H1 (cell line): ENCODE measurements around the gene PAPSS2. TPM values are rescaled to one million over a fixed set of nuclear protein-coding genes. Genes with fewer than 3 reads are reported as not detected.

Source experiments
- CTCF ChIA-PET: fragments of 300-600 bp; sonication (Branson Sonifier 250); formaldehyde crosslinking; loops from one replicate; lab custom pipeline; 2021; ENCODE audit not compliant: partially characterized antibody; lab: Charles Lee
- POLR2A ChIA-PET: fragments of 300-600 bp; sonication (Branson Sonifier 250); formaldehyde crosslinking; loops from one replicate; lab custom pipeline; 2021; ENCODE audit warnings: inconsistent platforms; ENCODE audit not compliant: partially characterized antibody; lab: Charles Lee
- DNase-seq, 2 experiments: peaks; one replicate each; pipeline versions ENCODE4 v3.0.0 to v3.0.0-alpha.2; 2010 to 2022; ENCODE audit warnings: low spot score in 2 of 2, low read depth in 1 of 2, mixed read lengths in 1 of 2
- FAIRE-seq: peaks from 2 replicates; lab custom pipeline; 2011; peaks lifted over from hg19 to GRCh38; lab: Jason Lieb, UNC
- H2AFZ ChIP-seq: 2 replicates; pipeline ENCODE4 v1.8.1; 2012; ENCODE audit warnings: low read length, inconsistent platforms
- H2AK5ac ChIP-seq: 2 replicates; pipeline ENCODE4 v1.6.1; 2013; ENCODE audit warnings: low read depth, low read length
- H2BK120ac ChIP-seq: replicated peaks from 2 replicates; pipeline ENCODE3; 2013; ENCODE audit warnings: low read depth, low read length, inconsistent platforms
- H2BK12ac ChIP-seq: 2 replicates; pipeline ENCODE4 v1.6.1; 2013; ENCODE audit warnings: low read depth, low read length
- H2BK15ac ChIP-seq: 2 replicates; pipeline ENCODE4 v1.6.1; 2013; ENCODE audit warnings: low read length
- H2BK20ac ChIP-seq: 2 replicates; pipeline ENCODE4 v1.6.1; 2013; ENCODE audit warnings: low read length
- H2BK5ac ChIP-seq: 2 replicates; pipeline ENCODE4 v1.6.1; 2013; ENCODE audit warnings: low read depth, low read length
- H3K14ac ChIP-seq: 2 replicates; pipeline ENCODE4 v1.6.1; 2013; ENCODE audit warnings: inconsistent platforms; ENCODE audit not compliant: insufficient read length
- H3K18ac ChIP-seq: 2 replicates; pipeline ENCODE4 v1.6.1; 2013; ENCODE audit warnings: low read length; ENCODE audit errors: extremely low read depth
- H3K23ac ChIP-seq: 2 replicates; pipeline ENCODE4 v1.6.1; 2013; ENCODE audit warnings: inconsistent platforms; ENCODE audit not compliant: insufficient read length
- H3K23me2 ChIP-seq: 2 replicates; pipeline ENCODE4 v1.6.1; 2013; ENCODE audit warnings: low read depth, low read length
- H3K27ac ChIP-seq: 2 replicates; pipeline ENCODE4 v1.6.1; 2011; ENCODE audit warnings: low read depth, low read length, inconsistent platforms
- H3K27me3 ChIP-seq, 4 experiments: replicated peaks in 1 of 4; 1 replicate in 1 of 4; 2 replicates in 3 of 4; pipeline versions ENCODE4 v1.6.1 to v1.8.1; 2011 to 2013; ENCODE audit warnings: low read length in 3 of 4, mild to moderate bottlenecking in 3 of 4, inconsistent platforms in 2 of 4, mixed read lengths in 2 of 4, moderate library complexity in 1 of 4; ENCODE audit not compliant: control insufficient read depth in 3 of 4, insufficient read depth in 3 of 4; ENCODE audit errors: extremely low read depth in 1 of 4
- H3K36me3 ChIP-seq, 4 experiments: 2 replicates each; pipeline versions ENCODE4 v1.6.1 to v1.8.1; 2011 to 2013; ENCODE audit warnings: mild to moderate bottlenecking in 4 of 4, low read length in 3 of 4, moderate library complexity in 2 of 4, control low read depth in 1 of 4, inconsistent platforms in 1 of 4; ENCODE audit not compliant: insufficient read depth in 4 of 4, control insufficient read depth in 2 of 4
- H3K4ac ChIP-seq: replicated peaks from 2 replicates; pipeline ENCODE3; 2013; ENCODE audit warnings: low read length, low read depth, mixed read lengths, inconsistent platforms; ENCODE audit not compliant: insufficient read length
- H3K4me1 ChIP-seq, 4 experiments: replicated peaks in 1 of 4; 1 replicate in 1 of 4; 2 replicates in 3 of 4; pipeline versions ENCODE4 v1.6.1 to v1.8.1; 2011 to 2013; ENCODE audit warnings: low read length in 3 of 4, inconsistent platforms in 2 of 4, mixed read lengths in 1 of 4; ENCODE audit not compliant: insufficient read depth in 4 of 4, control insufficient read depth in 3 of 4
- H3K4me2 ChIP-seq, 2 experiments: 2 replicates each; pipeline versions ENCODE4 v1.6.1 to v1.8.1; 2011 to 2013; ENCODE audit warnings: low read depth in 2 of 2, low read length in 2 of 2, control low read depth in 1 of 2, inconsistent platforms in 1 of 2, mild to moderate bottlenecking in 1 of 2; ENCODE audit not compliant: insufficient read depth in 1 of 2
- H3K4me3 ChIP-seq, 4 experiments: fragments of 200-600, 300-600 bp in 1 of 4; sonication (generic), shearing (Covaris generic), sonication (Bioruptor Twin) in 1 of 4; 2 replicates each; pipeline versions ENCODE4 v1.5.1 to v1.8.1; 2011 to 2016; ENCODE audit warnings: low read length in 4 of 4, low read depth in 3 of 4, control low read depth in 2 of 4, inconsistent platforms in 2 of 4, mild to moderate bottlenecking in 2 of 4, mixed read lengths in 1 of 4, moderate library complexity in 1 of 4; ENCODE audit not compliant: insufficient read depth in 2 of 4; ENCODE audit errors: extremely low read depth in 1 of 4
- H3K56ac ChIP-seq: replicated peaks from 2 replicates; pipeline ENCODE3; 2013; ENCODE audit warnings: low read depth, mild to moderate bottlenecking, mixed read lengths, low read length, inconsistent platforms; ENCODE audit not compliant: insufficient read length
- H3K79me1 ChIP-seq: 2 replicates; pipeline ENCODE4 v1.6.1; 2013; ENCODE audit warnings: low read depth, low read length, control low read depth
- H3K79me2 ChIP-seq, 2 experiments: 2 replicates each; pipeline versions ENCODE4 v1.6.1 to v1.8.1; 2012 to 2013; ENCODE audit warnings: low read length in 2 of 2, mild to moderate bottlenecking in 2 of 2, inconsistent platforms in 1 of 2; ENCODE audit not compliant: insufficient read depth in 2 of 2, control insufficient read depth in 1 of 2
- H3K9ac ChIP-seq, 4 experiments: replicated peaks in 1 of 4; 1 replicate in 1 of 4; 2 replicates in 3 of 4; pipeline versions ENCODE4 v1.6.1 to v1.8.1; 2011 to 2013; ENCODE audit warnings: low read depth in 3 of 4, low read length in 3 of 4, control low read depth in 2 of 4, mild to moderate bottlenecking in 2 of 4, moderate library complexity in 2 of 4, inconsistent platforms in 1 of 4; ENCODE audit errors: extremely low read depth in 1 of 4
- H3K9me3 ChIP-seq, 2 experiments: 2 replicates each; pipeline versions ENCODE4 v1.6.1 to v1.8.1; 2012 to 2013; ENCODE audit warnings: mild to moderate bottlenecking in 2 of 2, moderate library complexity in 2 of 2, control low read depth in 1 of 2, inconsistent platforms in 1 of 2, low read depth in 1 of 2, low read length in 1 of 2, mixed read lengths in 1 of 2; ENCODE audit not compliant: insufficient read depth in 2 of 2
- H4K20me1 ChIP-seq, 2 experiments: replicated peaks in 1 of 2; 2 replicates each; pipeline versions ENCODE3 to v1.8.1; 2011 to 2013; ENCODE audit warnings: inconsistent platforms in 2 of 2, low read length in 2 of 2, mild to moderate bottlenecking in 1 of 2; ENCODE audit not compliant: insufficient read depth in 2 of 2, control insufficient read depth in 1 of 2
- H4K5ac ChIP-seq: 2 replicates; pipeline ENCODE4 v1.6.1; 2013; ENCODE audit warnings: low read length, low read depth, mixed read lengths, inconsistent platforms; ENCODE audit not compliant: insufficient read length
- H4K8ac ChIP-seq: 2 replicates; pipeline ENCODE4 v1.8.0; 2013; ENCODE audit warnings: mild to moderate bottlenecking, moderate library complexity, low read length, inconsistent platforms; ENCODE audit not compliant: insufficient read depth; ENCODE audit errors: extremely low read depth
- H4K91ac ChIP-seq: replicated peaks from 2 replicates; pipeline ENCODE3; 2013; ENCODE audit warnings: low read length, mixed read lengths, inconsistent platforms; ENCODE audit not compliant: insufficient read length
- BCL11A ChIP-seq, 2 experiments: IDR thresholded peaks; one replicate each; pipeline ENCODE4 v1.6.1; 2011; ENCODE audit warnings: low read depth in 2 of 2, low read length in 2 of 2, mild to moderate bottlenecking in 2 of 2
- CEBPB ChIP-seq: IDR thresholded peaks from 2 replicates; pipeline ENCODE4 v1.6.1; 2012; ENCODE audit warnings: low read depth, low read length
- KDM1A ChIP-seq: fragments of 200-600, 300-600 bp; sonication (generic); IDR thresholded peaks from 2 replicates; pipeline ENCODE4 v1.7.1; 2016; ENCODE audit warnings: mild to moderate bottlenecking, low read length, borderline replicate concordance
- MAFK ChIP-seq: IDR thresholded peaks from 2 replicates; pipeline ENCODE4 v1.6.1; 2012; ENCODE audit warnings: low read depth, mild to moderate bottlenecking, improper control_type of control experiment, low read length
- POLR2AphosphoS5 ChIP-seq: IDR thresholded peaks from 2 replicates; pipeline ENCODE4 v1.6.1; 2011; ENCODE audit warnings: low read depth, low read length
- SAP30 ChIP-seq: fragments of 300-600 bp; sonication (generic); IDR thresholded peaks from 2 replicates; pipeline ENCODE4 v1.7.1; 2012; ENCODE audit warnings: low read length, moderate library complexity, mild to moderate bottlenecking, inconsistent platforms; ENCODE audit not compliant: insufficient read depth, insufficient replicate concordance
- SRF ChIP-seq: IDR thresholded peaks from 2 replicates; pipeline ENCODE4 v1.6.1; 2011; ENCODE audit warnings: mild to moderate bottlenecking, low read depth, low read length, moderate library complexity
- TAF1 ChIP-seq: IDR thresholded peaks from 2 replicates; pipeline ENCODE4 v1.6.1; 2011; ENCODE audit warnings: mild to moderate bottlenecking, low read depth, low read length
- WGBS, 2 experiments: shearing (Covaris generic) in 1 of 2; methylation state at CpG; one replicate each; pipeline versions ENCODE4 v1.1.6 to v1.1.7; 2013 to 2015; ENCODE audit warnings: low lambda C conversion rate in 2 of 2, mixed read lengths in 2 of 2, inconsistent platforms in 1 of 2, low coverage in 1 of 2, missing lambda C conversion rate in 1 of 2; ENCODE audit not compliant: insufficient replicate concordance in 2 of 2, insufficient coverage in 1 of 2, insufficient read length in 1 of 2; ENCODE audit errors: extremely low coverage in 1 of 2, missing lambda C conversion rate in 1 of 2; 5-methylcytosine and 5-hydroxymethylcytosine counted together
- polyA plus RNA-seq, 7 experiments: library from polyadenylated mRNA; depleted of rRNA in 3 of 7; stranded (reverse) in 5 of 7; unstranded in 2 of 7; fragments of >200 nt in 5 of 7; fragments of 200-250 nt in 2 of 7; gene quantifications; 1 replicate in 5 of 7; 2 replicates in 1 of 7; 4 replicates in 1 of 7; pipeline versions ENCODE4 v1.2.1 to v1.2.3, GENCODE V29; 2011 to 2013; ENCODE audit warnings: missing spikeins in 2 of 7, mixed read lengths in 2 of 7
- total RNA-seq: library from RNA; stranded (reverse); fragmentation: NEBNext Ultra II Directional; extraction: Animal tissue kit (Norgen Biotek cat#: 25700); gene quantifications from 2 replicates; pipeline ENCODE4 v1.2.1, GENCODE V29; 2021

Gene PAPSS2
- total and polyA plus RNA-seq, 2 of the 8 experiments (the other 6 are each of a cell fraction or from before 2014, with no cell fraction given), result 7.6 to 20.2 TPM

- H2BK120ac ChIP-seq, result no peak overlapping the region
- no peak overlapping the region for H2BK5ac ChIP-seq
- 82% methylated on average over 5 of the region's 5 CpGs; no CpG with 5 or more reads in 1 of the 2 experiments for WGBS, 2 experiments
- H3K4me3 ChIP-seq, result no peak overlapping the region
- H3K23me2 ChIP-seq, result no peaks in the 10 kb centered on the region
- no peak for DNase-seq
- no peak overlapping the region for H3K56ac ChIP-seq
- no peak overlapping the region for H2BK15ac ChIP-seq
- no peak overlapping the region for H3K4ac ChIP-seq
- H3K23ac ChIP-seq, result no peak overlapping the region
- H3K36me3 ChIP-seq, result peaks cover 0 to 8% (median 4%) of the 10 kb centered on the region in 4 experiments; a peak in 5 of 8 replicates
- ChIA-PET POLR2A (interaction anchor here (1.0 to 1.6 kb wide), 7 partner anchors 9 to 245 kb away, joined by 3 to 7 read pairs (median 3); partner anchors contain the start of genes ATAD1 and PAPSS2), CTCF (interaction anchor here (0.7 to 2.2 kb wide), 4 partner anchors 10 to 22 kb away, joined by 4 to 10 read pairs (median 8); no protein-coding TSS in a partner anchor)
- H4K5ac ChIP-seq, result no peak overlapping the region
- no peaks in the 10 kb centered on the region for H3K9me3 ChIP-seq
- H2BK12ac ChIP-seq, result no peak overlapping the region
- H2AFZ ChIP-seq, result no peak overlapping the region
- H3K79me2 ChIP-seq, result no peaks in the 10 kb centered on the region
- no peaks in the 10 kb centered on the region for H3K79me1 ChIP-seq
- no peak overlapping the region for H3K27ac ChIP-seq
- no peak overlapping the region for H3K14ac ChIP-seq
- H3K27me3 ChIP-seq, result no peaks in the 10 kb centered on the region
- no peak overlapping the region for H4K91ac ChIP-seq
- TF ChIP-seq SRF (no peak), TAF1 (no peak), MAFK (no peak), POLR2AphosphoS5 (peak; percentile 51; the same call in 1 of the 2 replicates), KDM1A (no peak), CEBPB (peak; percentile 37; the same call in 1 of the 2 replicates), SAP30 (no peak), BCL11A (IDR thresholded peaks at IDR 0.05; ENCODE audit: low read depth in 2 of 2, low read length in 2 of 2) (no peak)
- no peaks in the 10 kb centered on the region for H4K20me1 ChIP-seq
- no peak overlapping the region for H2AK5ac ChIP-seq
- peak overlapping the region in 1 of 4 experiments; percentile 34; a peak in 1 of 7 replicates for H3K9ac ChIP-seq
- no peak overlapping the region for H3K18ac ChIP-seq
- 0 out of 4 replicates have a peak overlapping the region, but pooled peaks of 1 of the 2 experiments have one; percentile 1 for H3K4me2 ChIP-seq
- H2BK20ac ChIP-seq, result no peak overlapping the region
- H4K8ac ChIP-seq, result no peak overlapping the region
- peak; percentile 68 for FAIRE-seq
- peaks cover 0 to 7% (median 3%) of the 10 kb centered on the region in 4 experiments; a peak in 5 of 7 replicates for H3K4me1 ChIP-seq
These were observed 90.5 kb downstream of the PAPSS2 start for GRCh38 chr10:87750001-87750671.
